ENCODE measurements around the gene PPP1R37. TPM values are rescaled to one million over a fixed set of nuclear protein-coding genes. Genes with fewer than 3 reads are reported as not detected.

PPP1R37 gene
- total and polyA plus RNA-seq, 2 of the 13 experiments (the other 11 are each of a cell fraction or from before 2014, with no cell fraction given) = 9.0 to 14.3 TPM

DNA sequence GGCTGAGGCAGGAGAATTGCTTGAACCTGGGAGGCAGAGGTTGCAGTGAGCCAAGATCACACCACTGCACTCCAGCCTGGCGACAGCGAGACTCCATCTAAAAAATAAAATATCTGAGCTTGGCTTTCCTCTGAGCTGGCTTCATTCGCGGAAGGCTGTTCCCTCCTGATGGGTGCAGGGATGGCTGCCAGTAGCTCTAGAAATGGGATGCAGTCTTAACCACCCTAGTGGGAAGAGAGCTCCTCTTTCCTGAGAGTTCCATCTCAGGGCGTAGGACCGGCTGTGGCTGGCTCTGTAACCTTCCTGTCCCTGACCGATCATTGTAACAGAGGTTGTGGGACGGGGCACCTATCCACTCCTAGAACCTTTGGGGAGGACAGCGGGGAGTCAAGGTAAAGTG, 32.4 kb downstream of the PPP1R37 start:
- intact Hi-C loops (cut with micrococcal nuclease; ENCODE audit: unreplicated experiment) (loop anchor here (5.0 kb wide), 2 partner anchors 48 to 108 kb away; partner anchors contain the start of genes GEMIN7 and ZNF296), in situ Hi-C loops (cut with HindIII; ENCODE audit: extremely low pct_ligation_motif_present, low pct_unique_long_range_greater_than_20kb) (loop anchor here (10.0 kb wide), 1 partner anchor 111 kb away; no protein-coding TSS in a partner anchor)
- ChIA-PET POLR2A (interaction anchor here (0.9 to 1.1 kb wide), 3 partner anchors 9 to 46 kb away, joined by 3 to 5 read pairs (median 4); partner anchors contain the start of genes GEMIN7 and PPP1R37), CTCF (ENCODE audit: low intra/inter-chr PET ratio, low total read pairs) (interaction anchor here (1.0 to 1.4 kb wide), 2 partner anchors 32 to 108 kb away, joined by 4 to 7 read pairs; no protein-coding TSS in a partner anchor)
- BruUV-seq (replicated peaks) = no TSS peak
- DNase-seq (ENCODE audit: low spot score) (no peak), ATAC-seq (no peak), FAIRE-seq (no peak)
- peaks cover 24% of the 10 kb centered on the region for H3K4me1 ChIP-seq (ENCODE audit: insufficient read depth, low read length)
- TF ChIP-seq ZNF33B (CRISPR knock-in tag; IDR thresholded peaks at IDR 0.05) = no peak
- no peak for TF ChIP-seq MAFG (CRISPR knock-in tag; IDR thresholded peaks at IDR 0.05)
- TF ChIP-seq NR1H2 (CRISPR knock-in tag; IDR thresholded peaks at IDR 0.05; ENCODE audit: borderline replicate concordance, low read depth) = no peak
- TF ChIP-seq, protein P1, sequence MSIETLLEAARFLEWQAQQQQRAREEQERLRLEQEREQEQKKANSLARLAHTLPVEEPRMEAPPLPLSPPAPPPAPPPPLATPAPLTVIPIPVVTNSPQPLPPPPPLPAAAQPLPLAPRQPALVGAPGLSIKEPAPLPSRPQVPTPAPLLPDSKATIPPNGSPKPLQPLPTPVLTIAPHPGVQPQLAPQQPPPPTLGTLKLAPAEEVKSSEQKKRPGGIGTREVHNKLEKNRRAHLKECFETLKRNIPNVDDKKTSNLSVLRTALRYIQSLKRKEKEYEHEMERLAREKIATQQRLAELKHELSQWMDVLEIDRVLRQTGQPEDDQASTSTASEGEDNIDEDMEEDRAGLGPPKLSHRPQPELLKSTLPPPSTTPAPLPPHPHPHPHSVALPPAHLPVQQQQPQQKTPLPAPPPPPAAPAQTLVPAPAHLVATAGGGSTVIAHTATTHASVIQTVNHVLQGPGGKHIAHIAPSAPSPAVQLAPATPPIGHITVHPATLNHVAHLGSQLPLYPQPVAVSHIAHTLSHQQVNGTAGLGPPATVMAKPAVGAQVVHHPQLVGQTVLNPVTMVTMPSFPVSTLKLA (IDR thresholded peaks at IDR 0.05) = no peak
- no peak for TF ChIP-seq GPN1 (CRISPR knock-in tag; IDR thresholded peaks at IDR 0.05; ENCODE audit: borderline replicate concordance)
- TF ChIP-seq BRCA1 (CRISPR knock-in tag; IDR thresholded peaks at IDR 0.05) = no peak
- TF ChIP-seq, protein P2, sequence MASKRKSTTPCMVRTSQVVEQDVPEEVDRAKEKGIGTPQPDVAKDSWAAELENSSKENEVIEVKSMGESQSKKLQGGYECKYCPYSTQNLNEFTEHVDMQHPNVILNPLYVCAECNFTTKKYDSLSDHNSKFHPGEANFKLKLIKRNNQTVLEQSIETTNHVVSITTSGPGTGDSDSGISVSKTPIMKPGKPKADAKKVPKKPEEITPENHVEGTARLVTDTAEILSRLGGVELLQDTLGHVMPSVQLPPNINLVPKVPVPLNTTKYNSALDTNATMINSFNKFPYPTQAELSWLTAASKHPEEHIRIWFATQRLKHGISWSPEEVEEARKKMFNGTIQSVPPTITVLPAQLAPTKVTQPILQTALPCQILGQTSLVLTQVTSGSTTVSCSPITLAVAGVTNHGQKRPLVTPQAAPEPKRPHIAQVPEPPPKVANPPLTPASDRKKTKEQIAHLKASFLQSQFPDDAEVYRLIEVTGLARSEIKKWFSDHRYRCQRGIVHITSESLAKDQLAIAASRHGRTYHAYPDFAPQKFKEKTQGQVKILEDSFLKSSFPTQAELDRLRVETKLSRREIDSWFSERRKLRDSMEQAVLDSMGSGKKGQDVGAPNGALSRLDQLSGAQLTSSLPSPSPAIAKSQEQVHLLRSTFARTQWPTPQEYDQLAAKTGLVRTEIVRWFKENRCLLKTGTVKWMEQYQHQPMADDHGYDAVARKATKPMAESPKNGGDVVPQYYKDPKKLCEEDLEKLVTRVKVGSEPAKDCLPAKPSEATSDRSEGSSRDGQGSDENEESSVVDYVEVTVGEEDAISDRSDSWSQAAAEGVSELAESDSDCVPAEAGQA (IDR thresholded peaks at IDR 0.05; ENCODE audit: low read depth) = no peak
- TF ChIP-seq, protein P2 (CRISPR knock-in tag; IDR thresholded peaks at IDR 0.05; ENCODE audit: borderline replicate concordance) = no peak
- TF ChIP-seq ZNF34 (CRISPR knock-in tag; IDR thresholded peaks at IDR 0.05; ENCODE audit: borderline replicate concordance) = no peak
- no peak for TF ChIP-seq SP140L (CRISPR knock-in tag; IDR thresholded peaks at IDR 0.05; ENCODE audit: borderline replicate concordance)
- H3K27me3 ChIP-seq (ENCODE audit: control insufficient read depth in 1 of 2, insufficient read depth in 2 of 2, low read length in 2 of 2) = no peaks in the 10 kb centered on the region
- 97% methylated on average over 8 of the region's 9 CpGs for WGBS (ENCODE audit: low lambda C conversion rate)
- H4K20me1 ChIP-seq (ENCODE audit: insufficient read depth, low read length) = peaks cover 19% of the 10 kb centered on the region; the same call in 1 of the 2 replicates
- H3K4me3 ChIP-seq (replicated peaks in 1 of 3; ENCODE audit: insufficient read depth in 1 of 3, low read depth in 2 of 3, low read length in 3 of 3) = no peak overlapping the region
- no peak overlapping the region for H2AFZ ChIP-seq (ENCODE audit: low read length)
- no peak overlapping the region for H3K9ac ChIP-seq (ENCODE audit: insufficient read depth, low read depth, low read length)
- peaks cover 9 to 15% of the 10 kb centered on the region in 2 experiments; a peak in 3 of 5 replicates for H3K36me3 ChIP-seq (replicated peaks in 1 of 2; ENCODE audit: control insufficient read depth in 1 of 2, insufficient read depth in 2 of 2, low read length in 2 of 2)
- H3K27ac ChIP-seq (ENCODE audit: extremely low read length, insufficient read depth, low read length) = no peak overlapping the region
- H3K4me2 ChIP-seq (ENCODE audit: low read depth, low read length) = no peak overlapping the region
- H3K9me3 ChIP-seq (ENCODE audit: low read length) = no peaks in the 10 kb centered on the region
- peaks cover 46% of the 10 kb centered on the region for H3K79me2 ChIP-seq (ENCODE audit: insufficient read depth, low read length)

Data from HepG2 (cell line).